Skeletal muscle cell (primary cell): ENCODE results near the gene CST1.
"Not testable (repeated sequence)": the region's sequence is repeated elsewhere in the genome, so short reads cannot be mapped to it uniquely, and the experiment has no call there.

ENCODE experiments used
- DNase-seq: peaks from one replicate; pipeline ENCODE4 v3.0.0-alpha.2; 2010; ENCODE audit warnings: low read depth
- H3K4me3 ChIP-seq: 2 replicates; pipeline ENCODE4 v1.5.1; 2011; ENCODE audit warnings: low read depth, mild to moderate bottlenecking, control low read depth, low read length, moderate library complexity

Gene CST1

GRCh38 chr20:23750786-23751185 is at the start of gene CST1:
CST1 (minus strand) TSS chr20:23750935; CDS start chr20:23750866, 69 bp downstream.
- not testable (repeated sequence) for DNase-seq, H3K4me3 ChIP-seq

- not testable (repeated sequence) for H3K4me3 ChIP-seq, DNase-seq
These were observed 48.6 kb upstream of the CST1 start for GRCh38 chr20:23799216-23799847.

- no peak for DNase-seq
- no peak overlapping the region for H3K4me3 ChIP-seq
These were observed 44.8 kb upstream of the CST1 start for GRCh38 chr20:23795526-23795925.

GRCh38 chr20:23794841-23795240 is 44.1 kb upstream of the CST1 start:
- DNase-seq, result no peak
- no peak overlapping the region for H3K4me3 ChIP-seq

GRCh38 chr20:23794065-23794464 is 43.3 kb upstream of the CST1 start:
- DNase-seq, result no peak
- no peak overlapping the region for H3K4me3 ChIP-seq

GRCh38 chr20:23783447-23783846 is 32.7 kb upstream of the CST1 start:
- DNase-seq, result no peak

GRCh38 chr20:23782366-23782983 is 31.7 kb upstream of the CST1 start:
- DNase-seq, result no peak
- H3K4me3 ChIP-seq, result no peak overlapping the region

More at GRCh38 chr20:23783447-23783846, 32.7 kb upstream of the CST1 start:
- H3K4me3 ChIP-seq, result no peak overlapping the region

GRCh38 chr20:23778676-23779075 is 27.9 kb upstream of the CST1 start:
- not testable (repeated sequence) for DNase-seq, H3K4me3 ChIP-seq

- DNase-seq, H3K4me3 ChIP-seq: not testable (repeated sequence)
These were observed 26.6 kb upstream of the CST1 start for GRCh38 chr20:23777380-23777779.

GRCh38 chr20:23776067-23776771 is 25.5 kb upstream of the CST1 start:
- H3K4me3 ChIP-seq, result no peak overlapping the region
- DNase-seq, result no peak

GRCh38 chr20:23774081-23774480 is 23.3 kb upstream of the CST1 start:
- DNase-seq, result no peak
- no peak overlapping the region for H3K4me3 ChIP-seq

GRCh38 chr20:23773579-23773978 is 22.8 kb upstream of the CST1 start:
- no peak for DNase-seq
- H3K4me3 ChIP-seq, result no peak overlapping the region

GRCh38 chr20:23773127-23773526 is 22.4 kb upstream of the CST1 start:
- no peak for DNase-seq
- no peak overlapping the region for H3K4me3 ChIP-seq

- DNase-seq, result no peak
- no peak overlapping the region for H3K4me3 ChIP-seq
These were observed 21.3 kb upstream of the CST1 start for GRCh38 chr20:23772074-23772473.

- no peak for DNase-seq
- no peak overlapping the region for H3K4me3 ChIP-seq
These were observed 19.6 kb upstream of the CST1 start for GRCh38 chr20:23770384-23770783.

GRCh38 chr20:23768520-23768919 is 17.8 kb upstream of the CST1 start:
- not testable (repeated sequence) for H3K4me3 ChIP-seq, DNase-seq

- no peak overlapping the region for H3K4me3 ChIP-seq
- DNase-seq, result no peak
These were observed 15.8 kb upstream of the CST1 start for GRCh38 chr20:23766531-23766930.

GRCh38 chr20:23765578-23765977 is 14.8 kb upstream of the CST1 start:
- no peak overlapping the region for H3K4me3 ChIP-seq
- no peak for DNase-seq

- DNase-seq, H3K4me3 ChIP-seq: not testable (repeated sequence)
These were observed 13.9 kb upstream of the CST1 start for GRCh38 chr20:23764630-23765029.

- no peak overlapping the region for H3K4me3 ChIP-seq
- DNase-seq, result no peak
These were observed 12.6 kb upstream of the CST1 start for GRCh38 chr20:23763345-23763744.
